HepG2 (cell line): ENCODE measurements around the gene PPIL6. TPM values are rescaled to one million over a fixed set of nuclear protein-coding genes. Genes with fewer than 3 reads are reported as not detected.

ENCODE experiments used
- ATF6 ChIP-seq: sonication (generic); formaldehyde crosslinking; conservative IDR thresholded peaks from 2 replicates; pipeline ENCODE4 v1.4.0; 2020; ENCODE audit warnings: missing genetic modification reagents
- CEBPG ChIP-seq: IDR thresholded peaks from 2 replicates; pipeline ENCODE4 v1.6.1; 2016
- GPN1 ChIP-seq: sonication (generic); formaldehyde crosslinking; IDR thresholded peaks from 2 replicates; pipeline ENCODE4 v1.5.1; 2020; ENCODE audit warnings: missing genetic modification reagents, borderline replicate concordance
- MAFG ChIP-seq: sonication (generic); formaldehyde crosslinking; IDR thresholded peaks from 2 replicates; pipeline ENCODE4 v1.5.1; 2020; ENCODE audit warnings: mild to moderate bottlenecking, missing genetic modification reagents
- MXI1 ChIP-seq: IDR thresholded peaks from 3 replicates; pipeline ENCODE4 v1.6.1; 2012; ENCODE audit warnings: low read depth, low read length, inconsistent platforms, borderline replicate concordance
- RARA ChIP-seq: IDR thresholded peaks from 2 replicates; pipeline ENCODE4 v1.6.1; 2016; ENCODE audit warnings: missing genetic modification reagents, missing compliant biosample characterization
- RBFOX2 ChIP-seq: fragments of 200-400 bp; formaldehyde crosslinking; IDR thresholded peaks from 2 replicates; pipeline ENCODE4 v1.6.1; 2017; ENCODE audit warnings: low read depth, mild to moderate bottlenecking, low read length
- SRY ChIP-seq: sonication (generic); formaldehyde crosslinking; IDR thresholded peaks from 2 replicates; pipeline ENCODE4 v1.8.0; 2022; ENCODE audit warnings: mild to moderate bottlenecking, missing genetic modification reagents
- TMF1 ChIP-seq: sonication (generic); formaldehyde crosslinking; IDR thresholded peaks from 2 replicates; pipeline ENCODE4 v1.8.1; 2022; ENCODE audit warnings: low read depth, missing genetic modification reagents
- ZBTB14 ChIP-seq: sonication (generic); formaldehyde crosslinking; IDR thresholded peaks from 2 replicates; pipeline ENCODE4 v1.4.0; 2020; ENCODE audit warnings: missing genetic modification reagents
- ZBTB7A ChIP-seq: sonication (generic); formaldehyde crosslinking; IDR thresholded peaks from 2 replicates; pipeline ENCODE4 v1.8.0; 2022; ENCODE audit warnings: mild to moderate bottlenecking, missing genetic modification reagents
- ZFAT ChIP-seq: sonication (generic); formaldehyde crosslinking; conservative IDR thresholded peaks from 2 replicates; pipeline ENCODE4 v1.8.1; 2023; ENCODE audit warnings: missing genetic modification reagents, inconsistent platforms
- ZNF383 ChIP-seq: sonication (generic); formaldehyde crosslinking; IDR thresholded peaks from 2 replicates; pipeline ENCODE4 v1.4.0; 2020; ENCODE audit warnings: missing genetic modification reagents, mild to moderate bottlenecking, borderline replicate concordance
- polyA plus RNA-seq, 8 experiments: library from polyadenylated mRNA; depleted of rRNA in 3 of 8; stranded (reverse) in 7 of 8; unstranded in 1 of 8; fragments of >200 nt; fragmentation: Illumina TruSeq in 4 of 8; extraction: Trizol in 4 of 8; gene quantifications; 2 replicates each; pipeline versions ENCODE4 v1.2.1 to v1.2.3, GENCODE V29; 2011 to 2016; ENCODE audit warnings: low read depth in 4 of 8, missing spikeins in 1 of 8, mixed read lengths in 1 of 8; ENCODE audit not compliant: insufficient read depth in 1 of 8
- total RNA-seq, 5 experiments: library from RNA; depleted of rRNA; stranded (reverse); fragments of >200 nt; fragmentation: Illumina TruSeq; extraction: Trizol; gene quantifications; 2 replicates each; pipeline ENCODE4 v1.2.3, GENCODE V29; 2016; ENCODE audit warnings: low read depth in 1 of 5

PPIL6 gene
- total and polyA plus RNA-seq, 2 of the 13 experiments (the other 11 are each of a cell fraction or from before 2014, with no cell fraction given), result 0.22 to 0.46 TPM

GRCh38 chr6:109381747-109382575, 58.5 kb downstream of the PPIL6 start, which contains the start of gene CD164 (continued):
- TF ChIP-seq CEBPG (no peak; the same call in 1 of the 2 replicates), ZBTB7A (CRISPR knock-in tag) (peak; percentile 79; the same call in 1 of the 2 replicates), MAFG (CRISPR knock-in tag) (no peak), RARA (CRISPR knock-in tag) (0 out of 2 replicates have a peak, but pooled peaks have one; percentile 35), GPN1 (CRISPR knock-in tag) (no peak; the same call in 1 of the 2 replicates), TMF1 (CRISPR knock-in tag) (peak; percentile 6; the same call in 1 of the 2 replicates), ATF6 (no peak), MXI1 (no peak), RBFOX2 (peak; percentile 98), ZBTB14 (CRISPR knock-in tag) (peak; percentile 98), ZNF383 (no peak), ZFAT (CRISPR knock-in tag) (no peak), SRY (CRISPR knock-in tag) (peak; percentile 86)
